HepG2 (cell line): ENCODE data around the gene DMPK. TPM values are rescaled to one million over a fixed set of nuclear protein-coding genes. Genes with fewer than 3 reads are reported as not detected.
"Not testable (repeated sequence)": the region's sequence is repeated elsewhere in the genome, so short reads cannot be mapped to it uniquely, and the experiment has no call there.

Experiments used
- ATAC-seq: fragments of 200-7000 bp; cut with Tn5 transposase; 3 replicates; pipeline ENCODE4 v1.9.1; 2020; ENCODE audit warnings: mild to moderate bottlenecking, moderate library complexity
- BruUV-seq: library from RNA; stranded (reverse); fragments of 400-500 nt; replicated peaks from 2 replicates; lab custom pipeline; 2021; lab: Mats Ljungman, UMichigan
- CTCF ChIA-PET: fragments of 300-600 bp; formaldehyde crosslinking; extraction: SDS; loops from one replicate; lab custom pipeline; 2021; ENCODE audit warnings: low total read pairs, inconsistent platforms, low intra/inter-chr PET ratio; lab: Yijun Ruan, JAX
- POLR2A ChIA-PET: fragments of 350-600 bp; sonication (Branson Sonifier 250); formaldehyde crosslinking; loops from one replicate; lab custom pipeline; 2020; ENCODE audit warnings: antibody characterized with exemption, inconsistent platforms; lab: Yijun Ruan, JAX
- DNase-seq: peaks from one replicate; pipeline ENCODE4 v3.0.0-alpha.2; 2015; ENCODE audit warnings: low spot score
- FAIRE-seq: peaks from 3 replicates; lab custom pipeline; 2011; peaks lifted over from hg19 to GRCh38; lab: Jason Lieb, UNC
- H2AFZ ChIP-seq: one replicate; pipeline ENCODE4 v1.6.1; 2011; ENCODE audit warnings: low read length, inconsistent platforms
- H3K27ac ChIP-seq: fragments of 300-600 bp; 3 replicates; pipeline ENCODE4 v1.8.0; 2011; ENCODE audit warnings: mixed run types, mild to moderate bottlenecking, mixed read lengths, low read length, inconsistent platforms; ENCODE audit not compliant: insufficient read depth; ENCODE audit errors: extremely low read length
- H3K27me3 ChIP-seq, 2 experiments: fragments of 200-600 bp in 1 of 2; 2 replicates in 1 of 2; 3 replicates in 1 of 2; pipeline versions ENCODE4 v1.6.0 to v1.8.0; 2011; ENCODE audit warnings: low read length in 2 of 2, mild to moderate bottlenecking in 2 of 2, moderate library complexity in 2 of 2, inconsistent platforms in 1 of 2; ENCODE audit not compliant: insufficient read depth in 2 of 2, control insufficient read depth in 1 of 2
- H3K36me3 ChIP-seq, 2 experiments: fragments of 200-600 bp in 1 of 2; replicated peaks in 1 of 2; 2 replicates in 1 of 2; 3 replicates in 1 of 2; pipeline versions ENCODE4 v1.5.1 to v1.8.0; 2011; ENCODE audit warnings: low read length in 2 of 2, inconsistent platforms in 1 of 2; ENCODE audit not compliant: insufficient read depth in 2 of 2, control insufficient read depth in 1 of 2
- H3K4me1 ChIP-seq: 2 replicates; pipeline ENCODE4 v1.5.1; 2012; ENCODE audit warnings: low read length, inconsistent platforms; ENCODE audit not compliant: insufficient read depth
- H3K4me2 ChIP-seq: 2 replicates; pipeline ENCODE4 v1.6.0; 2011; ENCODE audit warnings: low read depth, low read length, inconsistent platforms
- H3K4me3 ChIP-seq, 3 experiments: fragments of 200-600 bp in 1 of 3; sonication (generic), shearing (Covaris generic) in 1 of 3; replicated peaks in 1 of 3; 2 replicates each; pipeline ENCODE4 v1.5.1; 2011 to 2016; ENCODE audit warnings: low read length in 3 of 3, inconsistent platforms in 2 of 3, low read depth in 2 of 3, mild to moderate bottlenecking in 2 of 3, control low read depth in 1 of 3, mixed read lengths in 1 of 3; ENCODE audit not compliant: insufficient read depth in 1 of 3
- H3K79me2 ChIP-seq: one replicate; pipeline ENCODE4 v1.6.1; 2011; ENCODE audit warnings: low read length, inconsistent platforms; ENCODE audit not compliant: insufficient read depth
- H3K9ac ChIP-seq: 2 replicates; pipeline ENCODE4 v1.6.0; 2011; ENCODE audit warnings: mild to moderate bottlenecking, low read depth, low read length, inconsistent platforms; ENCODE audit not compliant: insufficient read depth
- H3K9me3 ChIP-seq: 2 replicates; pipeline ENCODE4 v1.5.1; 2012; ENCODE audit warnings: mild to moderate bottlenecking, low read length
- H4K20me1 ChIP-seq: 2 replicates; pipeline ENCODE4 v1.6.0; 2011; ENCODE audit warnings: inconsistent platforms, mild to moderate bottlenecking, low read length, moderate library complexity; ENCODE audit not compliant: insufficient read depth
- GFI1 ChIP-seq: sonication (generic); formaldehyde crosslinking; IDR thresholded peaks from 2 replicates; pipeline ENCODE4 v1.5.0; 2020; ENCODE audit warnings: missing genetic modification reagents, mild to moderate bottlenecking, borderline replicate concordance
- HNF4A ChIP-seq: sonication (generic); formaldehyde crosslinking; IDR thresholded peaks from 2 replicates; pipeline ENCODE4 v1.4.0; 2020; ENCODE audit warnings: missing genetic modification reagents
- KAT7 ChIP-seq: IDR thresholded peaks from 2 replicates; pipeline ENCODE4 v1.6.1; 2018; ENCODE audit warnings: borderline replicate concordance, missing compliant biosample characterization
- ZNF570 ChIP-seq: sonication (generic); formaldehyde crosslinking; IDR thresholded peaks from 2 replicates; pipeline ENCODE4 v1.4.0; 2020; ENCODE audit warnings: mild to moderate bottlenecking, missing genetic modification reagents, borderline replicate concordance
- WGBS: methylation state at CpG from one replicate; pipeline ENCODE4 v1.1.6; 2017; ENCODE audit warnings: low lambda C conversion rate; 5-methylcytosine and 5-hydroxymethylcytosine counted together
- in situ Hi-C: cut with HindIII; loops from 2 replicates; pipeline ENCODE4 v1.10.0; 2017; ENCODE audit warnings: low pct_unique_long_range_greater_than_20kb; ENCODE audit not compliant: extremely low pct_ligation_motif_present
- intact Hi-C: fragments of 100-400 bp; cut with micrococcal nuclease; formaldehyde crosslinking; loops from one replicate; pipeline ENCODE4 v1.10.0; 2022; ENCODE audit not compliant: unreplicated experiment
- polyA plus RNA-seq, 8 experiments: library from polyadenylated mRNA; depleted of rRNA in 3 of 8; stranded (reverse) in 7 of 8; unstranded in 1 of 8; fragments of >200 nt; fragmentation: Illumina TruSeq in 4 of 8; extraction: Trizol in 4 of 8; gene quantifications; 2 replicates each; pipeline versions ENCODE4 v1.2.1 to v1.2.3, GENCODE V29; 2011 to 2016; ENCODE audit warnings: low read depth in 4 of 8, missing spikeins in 1 of 8, mixed read lengths in 1 of 8; ENCODE audit not compliant: insufficient read depth in 1 of 8
- total RNA-seq, 5 experiments: library from RNA; depleted of rRNA; stranded (reverse); fragments of >200 nt; fragmentation: Illumina TruSeq; extraction: Trizol; gene quantifications; 2 replicates each; pipeline ENCODE4 v1.2.3, GENCODE V29; 2016; ENCODE audit warnings: low read depth in 1 of 5
- TF ChIP-seq, protein P1 (sequence below): sonication (generic); formaldehyde crosslinking; IDR thresholded peaks from 2 replicates; pipeline ENCODE4 v1.5.0; 2020; ENCODE audit warnings: missing genetic modification reagents
- TF ChIP-seq, protein P2 (sequence below): IDR thresholded peaks from 2 replicates; pipeline ENCODE4 v1.6.1; 2016; ENCODE audit warnings: missing biosample characterization, missing genetic modification reagents, low read depth

The DMPK gene
- total and polyA plus RNA-seq, 2 of the 13 experiments (the other 11 are each of a cell fraction or from before 2014, with no cell fraction given) = 5.3 to 8.8 TPM

DNA sequence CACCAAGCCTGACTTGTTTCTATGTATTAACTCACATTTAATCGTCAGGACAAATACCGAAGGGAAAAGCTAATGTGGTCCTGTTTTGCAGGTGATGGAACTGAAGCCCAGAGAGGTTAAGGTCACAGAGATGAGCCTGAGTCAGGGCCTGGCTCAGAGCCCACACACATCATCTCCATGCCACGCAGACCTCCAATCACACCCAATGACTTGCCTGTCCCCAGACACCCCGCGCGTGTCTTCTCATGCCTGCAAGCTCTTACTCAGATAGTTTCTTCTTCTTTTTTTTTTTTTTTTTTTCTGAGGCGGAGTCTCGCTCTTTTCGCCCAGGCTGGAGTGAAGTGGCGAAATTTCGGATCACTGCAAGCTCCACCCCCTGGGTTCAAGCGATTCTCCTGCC, 29.7 kb downstream of the DMPK start (continued):
- TF ChIP-seq GFI1 (CRISPR knock-in tag) (no peak), KAT7 (CRISPR knock-in tag) (no peak), HNF4A (CRISPR knock-in tag) (no peak), ZNF570 (CRISPR knock-in tag) (no peak)
- TF ChIP-seq, protein P1, sequence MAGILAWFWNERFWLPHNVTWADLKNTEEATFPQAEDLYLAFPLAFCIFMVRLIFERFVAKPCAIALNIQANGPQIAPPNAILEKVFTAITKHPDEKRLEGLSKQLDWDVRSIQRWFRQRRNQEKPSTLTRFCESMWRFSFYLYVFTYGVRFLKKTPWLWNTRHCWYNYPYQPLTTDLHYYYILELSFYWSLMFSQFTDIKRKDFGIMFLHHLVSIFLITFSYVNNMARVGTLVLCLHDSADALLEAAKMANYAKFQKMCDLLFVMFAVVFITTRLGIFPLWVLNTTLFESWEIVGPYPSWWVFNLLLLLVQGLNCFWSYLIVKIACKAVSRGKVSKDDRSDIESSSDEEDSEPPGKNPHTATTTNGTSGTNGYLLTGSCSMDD (CRISPR knock-in tag) = no peak
- TF ChIP-seq, protein P2, sequence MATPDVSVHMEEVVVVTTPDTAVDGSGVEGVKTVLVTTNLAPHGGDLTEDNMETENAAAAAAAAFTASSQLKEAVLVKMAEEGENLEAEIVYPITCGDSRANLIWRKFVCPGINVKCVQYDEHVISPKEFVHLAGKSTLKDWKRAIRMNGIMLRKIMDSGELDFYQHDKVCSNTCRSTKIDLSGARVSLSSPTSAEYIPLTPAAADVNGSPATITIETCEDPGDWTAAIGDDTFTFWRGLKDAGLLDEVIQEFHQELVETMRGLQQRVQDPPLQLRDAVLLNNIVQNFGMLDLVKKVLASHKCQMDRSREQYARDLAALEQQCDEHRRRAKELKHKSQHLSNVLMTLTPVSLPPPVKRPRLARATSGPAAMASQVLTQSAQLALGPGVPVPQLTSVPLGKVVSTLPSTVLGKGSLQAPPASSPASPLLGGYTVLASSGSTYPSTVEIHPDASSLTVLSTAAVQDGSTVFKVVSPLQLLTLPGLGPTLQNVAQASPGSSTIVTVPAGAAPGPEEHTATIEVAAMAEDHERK (CRISPR knock-in tag) = no peak

DNA sequence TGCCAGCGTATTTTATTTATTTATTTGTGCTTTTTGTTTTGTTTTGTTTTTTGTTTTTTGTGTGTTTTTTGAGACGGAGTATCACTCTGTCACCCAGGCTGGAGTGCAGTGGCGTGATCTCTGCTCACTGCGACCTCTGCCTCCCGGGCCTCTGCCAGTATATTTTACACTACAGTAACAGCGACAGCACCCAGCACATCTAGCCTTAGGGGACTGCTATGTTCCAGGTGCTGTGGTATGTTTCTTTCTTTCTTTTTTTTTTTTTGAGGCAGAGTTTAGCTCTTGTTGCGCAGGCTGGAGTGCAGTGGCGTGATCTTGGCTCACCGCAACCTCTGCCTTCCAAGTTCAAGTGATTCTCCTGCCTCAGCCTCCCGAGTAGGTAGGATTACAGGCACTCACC, 30.8 kb downstream of the DMPK start:
- ATAC-seq, CTCF ChIA-PET, H3K4me2 ChIP-seq, in situ Hi-C loops, H3K36me3 ChIP-seq, H3K4me1 ChIP-seq, H3K79me2 ChIP-seq, H3K9me3 ChIP-seq, H4K20me1 ChIP-seq, FAIRE-seq, H2AFZ ChIP-seq, BruUV-seq, DNase-seq, intact Hi-C loops, H3K27ac ChIP-seq, H3K9ac ChIP-seq, H3K4me3 ChIP-seq: not testable (repeated sequence)
- H3K27me3 ChIP-seq = peaks cover 0 to 25% of the 10 kb centered on the region in 2 experiments; a peak in 2 of 5 replicates
- POLR2A ChIA-PET = interaction anchor here (1.5 kb wide), 1 partner anchor 19 kb away, joined by 8 read pairs; the partner anchor contains the start of gene SIX5
- 44% methylated on average over 10 of the region's 10 CpGs for WGBS
